AG09309 (cell line): ENCODE data around the gene CWC27.

Experiments
- DNase-seq: peaks from one replicate; pipeline ENCODE4 v3.0.0-alpha.2; 2010; ENCODE audit warnings: low read depth
- H3K4me3 ChIP-seq: 2 replicates; pipeline ENCODE4 v1.5.1; 2011; ENCODE audit warnings: mild to moderate bottlenecking, low read depth, low read length, moderate library complexity; ENCODE audit not compliant: control insufficient read depth
- TF ChIP-seq, protein P1 (sequence below): IDR thresholded peaks from 2 replicates; pipeline ENCODE4 v1.5.1; 2011; ENCODE audit warnings: mild to moderate bottlenecking, low read depth, low read length, inconsistent platforms; ENCODE audit not compliant: insufficient read depth, control insufficient read depth; ENCODE audit errors: missing control alignments

CWC27 gene

DNA sequence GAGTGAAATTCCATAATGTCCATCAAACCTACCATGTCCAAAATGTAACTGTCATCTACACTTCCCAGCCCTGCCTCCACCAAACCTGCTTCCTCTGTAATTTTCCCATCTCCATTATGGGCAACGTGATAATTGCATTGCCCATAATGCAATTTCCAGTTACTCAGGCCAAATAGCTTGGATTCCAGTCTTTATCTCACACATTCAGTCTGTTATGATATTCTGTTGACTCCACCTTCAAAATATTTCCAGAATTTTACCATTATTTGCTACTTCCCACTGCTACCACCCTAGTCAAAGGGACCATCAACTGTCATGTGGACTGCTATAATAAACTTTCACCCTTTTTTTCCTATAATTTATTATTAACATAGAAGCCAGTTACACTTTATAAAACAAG is 256.0 kb downstream of the CWC27 start:
- TF ChIP-seq, protein P1, sequence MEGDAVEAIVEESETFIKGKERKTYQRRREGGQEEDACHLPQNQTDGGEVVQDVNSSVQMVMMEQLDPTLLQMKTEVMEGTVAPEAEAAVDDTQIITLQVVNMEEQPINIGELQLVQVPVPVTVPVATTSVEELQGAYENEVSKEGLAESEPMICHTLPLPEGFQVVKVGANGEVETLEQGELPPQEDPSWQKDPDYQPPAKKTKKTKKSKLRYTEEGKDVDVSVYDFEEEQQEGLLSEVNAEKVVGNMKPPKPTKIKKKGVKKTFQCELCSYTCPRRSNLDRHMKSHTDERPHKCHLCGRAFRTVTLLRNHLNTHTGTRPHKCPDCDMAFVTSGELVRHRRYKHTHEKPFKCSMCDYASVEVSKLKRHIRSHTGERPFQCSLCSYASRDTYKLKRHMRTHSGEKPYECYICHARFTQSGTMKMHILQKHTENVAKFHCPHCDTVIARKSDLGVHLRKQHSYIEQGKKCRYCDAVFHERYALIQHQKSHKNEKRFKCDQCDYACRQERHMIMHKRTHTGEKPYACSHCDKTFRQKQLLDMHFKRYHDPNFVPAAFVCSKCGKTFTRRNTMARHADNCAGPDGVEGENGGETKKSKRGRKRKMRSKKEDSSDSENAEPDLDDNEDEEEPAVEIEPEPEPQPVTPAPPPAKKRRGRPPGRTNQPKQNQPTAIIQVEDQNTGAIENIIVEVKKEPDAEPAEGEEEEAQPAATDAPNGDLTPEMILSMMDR = no peak
- no peak for DNase-seq
- no peak overlapping the region for H3K4me3 ChIP-seq

DNA sequence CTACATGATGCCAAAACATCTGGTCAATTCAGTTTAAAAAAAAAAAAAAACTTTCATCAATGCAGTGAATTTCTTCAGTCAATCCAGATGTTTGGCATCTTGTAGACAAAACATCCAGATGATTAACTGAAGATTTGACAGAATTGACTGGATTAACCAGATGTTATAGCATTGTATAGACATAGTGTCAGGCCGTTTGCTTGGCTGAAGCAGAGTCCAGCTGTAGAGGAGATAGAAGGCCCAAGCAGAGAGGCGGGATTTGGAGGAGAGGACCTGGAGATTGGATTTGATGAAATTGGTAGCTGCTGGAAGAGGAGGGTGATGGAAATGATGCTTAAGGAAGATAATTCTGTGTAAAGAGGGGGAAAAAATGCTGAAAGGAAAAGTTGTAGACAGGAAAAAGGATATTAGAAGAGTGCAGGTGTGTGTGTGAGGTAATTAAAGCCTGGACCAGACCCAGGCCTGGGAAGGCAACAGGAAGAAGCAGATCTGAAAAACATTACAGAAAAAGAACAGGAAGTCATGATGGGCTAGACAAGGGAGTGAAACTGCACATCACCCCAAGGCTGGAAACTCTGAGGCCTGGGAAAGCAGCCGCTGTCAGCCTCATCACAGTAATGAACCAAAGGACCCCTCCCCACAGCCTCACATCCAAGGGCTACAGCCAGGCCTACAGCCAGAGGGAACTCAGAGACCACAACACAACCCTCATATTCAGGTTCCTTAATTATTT is 258.3 kb downstream of the CWC27 start:
- no peak overlapping the region for H3K4me3 ChIP-seq

DNA sequence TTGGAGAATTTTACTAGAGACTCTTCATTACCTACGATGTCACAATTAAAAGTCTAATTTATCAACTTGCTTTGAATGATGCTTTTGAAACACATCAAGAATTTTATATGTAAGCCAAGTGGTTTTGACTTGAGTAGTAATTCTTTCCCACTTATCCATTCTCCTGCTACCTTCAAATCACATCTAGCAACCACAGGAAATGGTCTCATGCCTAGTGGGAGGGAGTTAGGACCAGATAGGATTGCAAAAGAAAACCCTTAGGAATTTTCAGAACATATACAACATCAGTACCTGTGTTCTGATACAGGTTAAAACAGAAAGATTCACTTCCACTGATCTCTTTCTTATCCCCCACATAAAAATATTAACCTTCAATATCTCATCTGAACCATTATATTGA is 260.4 kb downstream of the CWC27 start:
- no peak overlapping the region for H3K4me3 ChIP-seq
- TF ChIP-seq, protein P1 = no peak
- no peak for DNase-seq

More for the DNA sequence above, 258.3 kb downstream of the CWC27 start:
- TF ChIP-seq, protein P1 = no peak
- DNase-seq = no peak

DNA sequence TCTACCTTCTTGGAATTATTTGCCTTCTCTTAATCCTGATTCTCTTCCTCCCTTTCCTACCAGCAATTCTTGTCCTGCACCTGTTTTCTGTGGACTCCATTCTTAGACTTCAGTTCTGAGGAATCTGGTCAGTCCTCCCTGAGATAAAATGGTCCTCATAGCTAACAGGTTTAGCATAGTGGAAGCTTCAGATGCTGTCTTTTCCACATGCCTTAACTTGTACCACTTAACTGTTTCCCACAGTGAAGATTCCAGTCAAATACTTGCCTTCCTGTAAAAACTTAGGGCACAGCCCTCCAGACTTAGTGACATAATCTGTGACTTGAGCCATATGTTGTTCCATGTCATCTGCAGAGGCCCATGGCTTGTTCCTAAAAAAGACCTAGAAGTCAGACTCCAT is 261.3 kb downstream of the CWC27 start:
- TF ChIP-seq, protein P1 = no peak
- no peak for DNase-seq
- H3K4me3 ChIP-seq = no peak overlapping the region

DNA sequence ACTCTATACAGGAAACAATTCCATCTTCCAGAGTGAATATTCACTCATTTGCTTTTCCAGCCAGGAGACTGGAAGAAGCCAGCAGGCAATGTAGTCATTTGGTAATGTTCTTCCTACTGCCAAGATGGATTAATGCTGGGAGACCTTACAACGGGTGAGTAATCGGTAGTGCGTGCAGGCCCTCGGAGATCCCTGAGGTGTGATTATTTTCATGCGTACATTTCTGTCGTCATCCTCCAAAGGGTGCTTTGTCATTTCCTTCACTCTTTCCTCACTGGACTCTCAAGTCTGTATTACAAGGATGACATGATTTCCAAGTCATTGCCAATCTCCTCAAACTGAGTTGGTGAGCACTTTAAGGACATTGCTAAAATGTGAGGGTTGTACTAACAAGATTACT is 263.5 kb downstream of the CWC27 start:
- DNase-seq = peak; percentile 95
- H3K4me3 ChIP-seq = no peak overlapping the region

DNA sequence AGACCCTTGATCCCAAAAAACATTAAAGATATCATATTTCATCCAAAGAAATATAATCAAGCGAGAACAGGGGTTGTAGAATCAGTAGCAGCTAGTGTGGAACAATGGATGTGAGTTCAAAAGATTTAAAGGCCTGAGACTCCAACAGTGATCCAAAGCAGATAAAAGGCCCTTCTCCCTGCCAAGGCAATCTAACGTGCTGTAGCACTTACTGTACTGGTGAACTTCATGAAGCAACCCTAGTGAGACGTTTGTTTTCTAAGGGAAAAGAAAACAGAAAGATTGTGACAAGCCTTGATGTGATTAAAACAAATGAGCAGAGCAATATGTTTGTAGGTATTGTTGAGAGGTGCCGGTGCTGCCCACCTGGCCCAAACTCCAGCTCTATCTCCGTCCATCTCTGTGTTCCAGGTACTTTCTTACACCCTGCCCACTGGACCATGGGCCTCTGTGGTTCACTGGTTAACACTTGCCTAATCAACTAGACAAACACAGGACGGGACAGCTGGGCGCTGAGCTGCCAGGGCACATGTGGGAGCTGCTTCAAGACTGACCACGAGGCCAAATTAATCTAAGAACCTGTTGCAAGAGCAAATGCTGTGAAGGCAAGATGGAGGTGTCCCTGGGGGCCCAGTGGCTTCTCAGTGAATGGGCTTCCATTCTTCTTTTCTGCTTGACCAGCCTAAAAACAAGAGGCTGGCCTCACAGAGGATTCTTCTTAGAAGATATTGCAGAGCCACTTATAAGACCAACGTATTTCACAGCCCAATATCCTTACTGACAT is 265.5 kb downstream of the CWC27 start:
- no peak overlapping the region for H3K4me3 ChIP-seq
- DNase-seq = no peak

More for the DNA sequence above, 263.5 kb downstream of the CWC27 start:
- TF ChIP-seq, protein P1 = no peak

More for the DNA sequence above, 265.5 kb downstream of the CWC27 start:
- TF ChIP-seq, protein P1 = no peak
